Breast epithelium (tissue), 4 donors: ENCODE measurements around the gene PVALEF. TPM values are rescaled to one million over a fixed set of nuclear protein-coding genes. Genes with fewer than 3 reads are reported as not detected.
A peak's percentile ranks its signal among the peaks of the same experiment; 100 is the strongest.
"Not testable (repeated sequence)": the region's sequence is repeated elsewhere in the genome, so short reads cannot be mapped to it uniquely, and the experiment has no call there.

Experiments used
- DNase-seq, 2 donors: peaks; one replicate each; pipeline ENCODE4 v3.0.0-alpha.2; 2019; ENCODE audit warnings: low spot score in 2 of 2
- H3K27ac ChIP-seq, 2 donors: fragments of 200-600 bp; sonication (generic) in 1 of 2; one replicate each; pipeline ENCODE4 v1.5.1; 2016 to 2019; ENCODE audit warnings: mild to moderate bottlenecking in 1 of 2
- H3K27me3 ChIP-seq, 2 donors: fragments of 200-600 bp; sonication (generic) in 1 of 2; one replicate each; pipeline versions ENCODE4 v1.5.1 to v1.6.0; 2017 to 2019; ENCODE audit warnings: control low read depth in 1 of 2, mild to moderate bottlenecking in 1 of 2
- H3K36me3 ChIP-seq: fragments of 200-600 bp; one replicate; pipeline ENCODE4 v1.5.1; 2019
- H3K4me1 ChIP-seq, 2 donors: fragments of 200-600 bp; sonication (generic); one replicate each; pipeline ENCODE4 v1.5.1; 2016 to 2019; ENCODE audit warnings: control low read depth in 1 of 2
- H3K4me3 ChIP-seq, 3 donors: fragments of 200-600 bp; sonication (generic); 1 replicate in 2 of 3; 2 replicates in 1 of 3; pipeline ENCODE4 v1.5.1; 2016 to 2019; ENCODE audit warnings: mild to moderate bottlenecking in 3 of 3, moderate library complexity in 2 of 3
- H3K9me3 ChIP-seq, 2 donors: fragments of 200-600 bp; sonication (generic) in 1 of 2; one replicate each; pipeline ENCODE4 v1.5.1; 2016 to 2019; ENCODE audit warnings: control low read depth in 1 of 2
- CTCF ChIP-seq, 3 donors: fragments of 450-650 bp; IDR thresholded peaks; one replicate each; pipeline ENCODE4 v1.5.1; 2016 to 2017; ENCODE audit warnings: antibody characterized with exemption in 3 of 3, mild to moderate bottlenecking in 3 of 3, moderate library complexity in 3 of 3
- POLR2A ChIP-seq: fragments of 450-650 bp; IDR thresholded peaks from one replicate; pipeline ENCODE4 v1.6.1; 2016; ENCODE audit warnings: antibody characterized with exemption, mild to moderate bottlenecking, moderate library complexity
- POLR2AphosphoS5 ChIP-seq, 3 donors: sonication (generic); formaldehyde crosslinking; IDR thresholded peaks; one replicate each; pipeline ENCODE4 v1.6.1; 2017; ENCODE audit warnings: antibody characterized with exemption in 3 of 3
- intact Hi-C: fragments of 100-400 bp; cut with DNase I; formaldehyde crosslinking; loops from one replicate; pipeline ENCODE4 v1.15.1; 2023; ENCODE audit warnings: low total_unique reads
- total RNA-seq, 3 donors: library from RNA; depleted of rRNA; stranded (reverse); fragments of >200 nt; gene quantifications; one replicate each; pipeline ENCODE4 v1.1.0, GENCODE V29; 2016

PVALEF gene
- total RNA-seq, 3 donors from 2014 or later, result not detected

GRCh38 chr17:81222906-81223761, 57.8 kb downstream of the PVALEF start, which contains the start of gene CEP131:
Gene CEP131, minus strand, starts transcription at chr17:81222965. Its CDS starts 2,909 bp downstream, at chr17:81220056.
- Histone ChIP-seq H3K9me3 (no peaks in the 10 kb centered on the region), H3K27me3 (no peaks in the 10 kb centered on the region), H3K36me3 (no peaks in the 10 kb centered on the region), H3K4me3 (peak within 1 kb of the TSS; percentile 76 to 98 (median 84)), H3K4me1 (peaks cover 8% of the 10 kb centered on the region in 2 donors), H3K27ac (peak within 1 kb of the TSS; percentile 66 to 77)
- peak; percentile 99 for DNase-seq
- TF ChIP-seq CTCF (IDR thresholded peaks at IDR 0.05) (no peak), POLR2AphosphoS5 (IDR thresholded peaks at IDR 0.05) (no peak), POLR2A (no peak)
- intact Hi-C loops, result no loop called here

GRCh38 chr17:81223762-81224130, 58.4 kb downstream of the PVALEF start:
- no peak for DNase-seq
- Histone ChIP-seq H3K9me3 (no peaks in the 10 kb centered on the region), H3K36me3 (no peaks in the 10 kb centered on the region), H3K4me1 (peaks cover 8% of the 10 kb centered on the region in 2 donors), H3K27me3 (no peaks in the 10 kb centered on the region), H3K27ac (peak overlapping the region; percentile 66 to 77), H3K4me3 (peak overlapping the region; percentile 37 to 98 (median 84))
- TF ChIP-seq POLR2A (no peak), POLR2AphosphoS5 (IDR thresholded peaks at IDR 0.05) (no peak), CTCF (IDR thresholded peaks at IDR 0.05) (no peak)
- intact Hi-C loops, result no loop called here

GRCh38 chr17:81227630-81228029, 62.3 kb downstream of the PVALEF start:
- H3K27ac ChIP-seq, intact Hi-C loops, H3K27me3 ChIP-seq, H3K36me3 ChIP-seq, H3K4me1 ChIP-seq, H3K4me3 ChIP-seq, DNase-seq, H3K9me3 ChIP-seq: not testable (repeated sequence)

GRCh38 chr17:81228420-81228819, 63.1 kb downstream of the PVALEF start:
- no peak for DNase-seq
- no peaks in the 10 kb centered on the region for H3K9me3 ChIP-seq
- TF ChIP-seq CTCF (IDR thresholded peaks at IDR 0.05) (no peak), POLR2AphosphoS5 (IDR thresholded peaks at IDR 0.05) (no peak), POLR2A (no peak)
- no peaks in the 10 kb centered on the region for H3K36me3 ChIP-seq
- H3K27ac ChIP-seq, result no peak overlapping the region
- H3K4me3 ChIP-seq, result no peak overlapping the region
- intact Hi-C loops, result no loop called here
- H3K4me1 ChIP-seq, result no peaks in the 10 kb centered on the region
- H3K27me3 ChIP-seq, result no peaks in the 10 kb centered on the region

GRCh38 chr17:81228834-81229665, 63.7 kb downstream of the PVALEF start:
- intact Hi-C loops, result no loop called here
- TF ChIP-seq POLR2A (no peak), CTCF (IDR thresholded peaks at IDR 0.05) (no peak), POLR2AphosphoS5 (IDR thresholded peaks at IDR 0.05) (no peak)
- Histone ChIP-seq H3K36me3 (no peaks in the 10 kb centered on the region), H3K27ac (no peak overlapping the region), H3K9me3 (no peaks in the 10 kb centered on the region), H3K27me3 (no peaks in the 10 kb centered on the region), H3K4me1 (no peaks in the 10 kb centered on the region), H3K4me3 (no peak overlapping the region)
- DNase-seq, result no peak
